ENCODE measurements around the gene TFAP2D. TPM values are rescaled to one million over a fixed set of nuclear protein-coding genes. Genes with fewer than 3 reads are reported as not detected.

The TFAP2D gene
- total RNA-seq, 2 experiments from 2014 or later, result not detected

DNA sequence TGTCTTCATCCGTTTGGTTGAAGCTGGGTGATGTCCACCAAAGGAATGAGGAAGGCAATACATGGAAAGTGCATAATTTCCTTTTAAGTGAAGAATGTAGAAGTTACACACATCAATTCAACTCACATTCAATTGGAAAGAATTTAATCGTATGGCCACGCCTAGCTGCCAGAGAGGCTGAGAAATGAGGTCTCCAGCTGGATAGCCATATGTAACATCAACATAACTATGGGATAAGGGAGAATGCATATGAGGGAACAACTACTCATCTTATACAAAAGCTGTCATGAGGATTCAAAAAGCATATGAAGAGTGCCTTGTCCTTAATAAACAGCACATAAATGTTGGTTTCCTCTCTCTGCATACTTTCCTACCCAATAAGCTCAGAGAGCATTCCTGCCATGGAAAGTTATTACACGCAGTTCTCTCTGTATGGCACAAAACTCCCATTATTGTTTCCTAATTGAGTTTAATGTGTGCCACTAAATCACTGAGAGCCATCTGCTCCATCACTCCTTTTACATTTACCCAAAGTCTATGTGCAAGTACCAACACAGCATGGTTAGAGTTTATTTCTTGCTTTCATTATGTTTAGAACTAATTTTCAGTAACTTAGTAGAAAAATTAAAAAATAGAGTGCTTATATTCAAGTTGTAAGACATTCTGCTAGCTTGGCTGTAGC lies 21.4 kb upstream of the TFAP2D start:
- H3K9me3 Mint-ChIP-seq, result no peaks in the 10 kb centered on the region
- no peak overlapping the region for H3K4me3 Mint-ChIP-seq
- intact Hi-C loops (cut with micrococcal nuclease), result no loop called here
- no peaks in the 10 kb centered on the region for H3K4me1 Mint-ChIP-seq (ENCODE audit: low read depth)
- TF ChIP-seq CTCF (IDR thresholded peaks at IDR 0.05), result no peak
- no peak overlapping the region for H3K27ac Mint-ChIP-seq
- ChIA-PET POLR2A (no interaction called here), CTCF (no interaction called here)
- no peaks in the 10 kb centered on the region for H3K27me3 Mint-ChIP-seq
- ATAC-seq, result no peak
- H3K36me3 Mint-ChIP-seq (ENCODE audit: low read depth), result no peaks in the 10 kb centered on the region
- no peak for DNase-seq

- ATAC-seq (no peak), DNase-seq (no peak)
- Mint-ChIP-seq H3K4me3 (no peak overlapping the region), H3K36me3 (ENCODE audit: low read depth) (no peaks in the 10 kb centered on the region), H3K27me3 (peaks cover 2% of the 10 kb centered on the region), H3K27ac (no peak overlapping the region), H3K4me1 (ENCODE audit: low read depth) (no peaks in the 10 kb centered on the region), H3K9me3 (no peaks in the 10 kb centered on the region)
- intact Hi-C loops (cut with micrococcal nuclease), result no loop called here
- ChIA-PET CTCF (no interaction called here), POLR2A (no interaction called here)
- no peak for TF ChIP-seq CTCF (IDR thresholded peaks at IDR 0.05)
Measured at GRCh38 chr6:50698546-50698945, 14.8 kb upstream of the TFAP2D start.

GRCh38 chr6:50699051-50699775 lies 14.1 kb upstream of the TFAP2D start:
- H3K27ac Mint-ChIP-seq, result no peak overlapping the region
- POLR2A ChIA-PET, result no interaction called here
- ATAC-seq (no peak), DNase-seq (no peak)
- intact Hi-C loops (cut with micrococcal nuclease), result no loop called here
- CTCF ChIA-PET, result no interaction called here
- H3K36me3 Mint-ChIP-seq (ENCODE audit: low read depth), result no peaks in the 10 kb centered on the region
- peaks cover 3% of the 10 kb centered on the region for H3K27me3 Mint-ChIP-seq
- H3K4me1 Mint-ChIP-seq (ENCODE audit: low read depth), result no peaks in the 10 kb centered on the region
- TF ChIP-seq CTCF (IDR thresholded peaks at IDR 0.05), result no peak
- no peaks in the 10 kb centered on the region for H3K9me3 Mint-ChIP-seq
- H3K4me3 Mint-ChIP-seq, result no peak overlapping the region

DNA sequence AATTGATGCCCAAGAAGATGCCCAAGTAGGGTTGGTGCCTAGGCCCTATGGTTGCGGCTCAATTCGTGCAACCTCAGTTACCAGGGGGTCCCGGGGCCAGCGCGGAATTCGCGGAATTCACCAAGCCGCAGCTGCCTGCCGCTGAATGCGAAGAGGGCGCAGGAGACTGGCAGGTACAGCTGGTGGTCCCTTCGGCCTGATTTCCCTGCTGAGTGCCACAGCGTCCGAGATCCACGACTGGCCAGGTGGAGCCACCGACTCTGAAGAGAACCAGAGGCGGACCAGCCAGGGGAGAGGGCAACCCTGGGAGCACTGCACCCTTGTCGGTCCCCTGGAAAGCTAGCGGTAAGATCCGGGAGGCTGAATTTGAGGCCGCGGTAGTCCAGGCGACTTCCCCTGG lies 6.8 kb upstream of the TFAP2D start:
- DNase-seq, result no peak
- intact Hi-C loops (cut with micrococcal nuclease), result no loop called here
- Mint-ChIP-seq H3K27ac (no peak overlapping the region), H3K4me3 (no peak overlapping the region), H3K27me3 (peaks cover 44% of the 10 kb centered on the region), H3K36me3 (ENCODE audit: low read depth) (no peaks in the 10 kb centered on the region), H3K9me3 (no peaks in the 10 kb centered on the region), H3K4me1 (ENCODE audit: low read depth) (no peaks in the 10 kb centered on the region)
- POLR2A ChIA-PET, result no interaction called here
- no peak for ATAC-seq
- CTCF ChIA-PET, result no interaction called here
- no peak for TF ChIP-seq CTCF (IDR thresholded peaks at IDR 0.05)

- H3K4me3 Mint-ChIP-seq, result no peak overlapping the region
- H3K27me3 Mint-ChIP-seq, result peaks cover 47% of the 10 kb centered on the region
- H3K4me1 Mint-ChIP-seq (ENCODE audit: low read depth), result no peaks in the 10 kb centered on the region
- no peaks in the 10 kb centered on the region for H3K36me3 Mint-ChIP-seq (ENCODE audit: low read depth)
- no peaks in the 10 kb centered on the region for H3K9me3 Mint-ChIP-seq
- ChIA-PET CTCF (no interaction called here), POLR2A (no interaction called here)
- no peak for DNase-seq
- intact Hi-C loops (cut with micrococcal nuclease), result no loop called here
- H3K27ac Mint-ChIP-seq, result no peak overlapping the region
- TF ChIP-seq CTCF (IDR thresholded peaks at IDR 0.05), result no peak
- ATAC-seq, result no peak
Measured at GRCh38 chr6:50707191-50707590, 6.1 kb upstream of the TFAP2D start.

All from activated CD8-positive, alpha-beta T cell treated with anti-CD3 and anti-CD28 coated beads for 36 hours (primary cell).